Gastrocnemius medialis (tissue), 4 donors: Measurements from ENCODE around the gene CCDC154.

Source experiments
- CTCF ChIP-seq, 5 experiments: fragments of 450-650 bp in 3 of 5; fragments of 200-600 bp in 2 of 5; sonication (generic) in 2 of 5; IDR thresholded peaks in 4 of 5; conservative IDR thresholded peaks in 1 of 5; 1 replicate in 4 of 5; 2 replicates in 1 of 5; pipeline ENCODE4 v1.5.1; 2016 to 2019; ENCODE audit warnings: antibody characterized with exemption in 5 of 5, mild to moderate bottlenecking in 3 of 5, moderate library complexity in 3 of 5
- POLR2A ChIP-seq, 2 donors: fragments of 450-650 bp; IDR thresholded peaks; one replicate each; pipeline ENCODE4 v1.6.1; 2017; ENCODE audit warnings: antibody characterized with exemption in 2 of 2, mild to moderate bottlenecking in 2 of 2, moderate library complexity in 2 of 2

- TF ChIP-seq POLR2A (IDR thresholded peaks at IDR 0.05) (no peak), CTCF (IDR thresholded peaks at IDR 0.05 in 4 of 5, conservative IDR thresholded peaks at IDR 0.05 in 1 of 5) (no peak)
Observed at GRCh38 chr16:1477033-1477432, 32.7 kb upstream of the CCDC154 start.
